ENCODE measurements around the gene ANTXR1. TPM values are rescaled to one million over a fixed set of nuclear protein-coding genes. Genes with fewer than 3 reads are reported as not detected.

The ANTXR1 gene
- total and polyA plus RNA-seq, 5 donors from 2014 or later, result not detected

- Mint-ChIP-seq H3K9me3 (peaks cover 0 to 6% (median 0%) of the 10 kb centered on the region in 7 donors), H3K27ac (no peak overlapping the region), H3K27me3 (peaks cover 27% of the 10 kb centered on the region), H3K36me3 (no peaks in the 10 kb centered on the region), H3K4me1 (no peaks in the 10 kb centered on the region), H3K4me3 (no peak overlapping the region)
- Histone ChIP-seq H3K4me3 (ENCODE audit: low read depth, low read length) (no peak overlapping the region), H3K27me3 (ENCODE audit: control insufficient read depth, insufficient read depth, low read length) (peaks cover 14% of the 10 kb centered on the region), H3K27ac (ENCODE audit: insufficient read depth, low read length, poor library complexity, severe bottlenecking) (no peak overlapping the region), H3K4me1 (ENCODE audit: control insufficient read depth, insufficient read depth, low read length, poor library complexity, severe bottlenecking) (no peaks in the 10 kb centered on the region), H3K9me3 (ENCODE audit: control insufficient read depth in 2 of 2, low read length in 2 of 2) (no peaks in the 10 kb centered on the region), H3K36me3 (ENCODE audit: control insufficient read depth, insufficient read depth, low read length) (no peaks in the 10 kb centered on the region)
- DNase-seq, result no peak
- ATAC-seq (ENCODE audit: low read depth in 2 of 2), result no peak
These were observed 20.0 kb upstream of the ANTXR1 start for GRCh38 chr2:68992933-68993332.

GRCh38 chr2:68993660-68994059, 19.3 kb upstream of the ANTXR1 start:
- Histone ChIP-seq H3K36me3 (ENCODE audit: control insufficient read depth, insufficient read depth, low read length) (no peaks in the 10 kb centered on the region), H3K4me3 (ENCODE audit: low read depth, low read length) (no peak overlapping the region), H3K27me3 (ENCODE audit: control insufficient read depth, insufficient read depth, low read length) (peaks cover 14% of the 10 kb centered on the region), H3K27ac (ENCODE audit: insufficient read depth, low read length, poor library complexity, severe bottlenecking) (no peak overlapping the region), H3K9me3 (ENCODE audit: control insufficient read depth in 2 of 2, low read length in 2 of 2) (no peaks in the 10 kb centered on the region), H3K4me1 (ENCODE audit: control insufficient read depth, insufficient read depth, low read length, poor library complexity, severe bottlenecking) (no peaks in the 10 kb centered on the region)
- DNase-seq, result no peak
- peaks cover 0 to 6% (median 0%) of the 10 kb centered on the region in 7 donors for H3K9me3 Mint-ChIP-seq
- H3K4me1 Mint-ChIP-seq, result no peaks in the 10 kb centered on the region
- H3K27me3 Mint-ChIP-seq, result peaks cover 22% of the 10 kb centered on the region
- no peak for ATAC-seq (ENCODE audit: low read depth in 2 of 2)
- no peak overlapping the region for H3K27ac Mint-ChIP-seq
- no peak overlapping the region for H3K4me3 Mint-ChIP-seq
- no peaks in the 10 kb centered on the region for H3K36me3 Mint-ChIP-seq

- no peak overlapping the region for H3K27ac Mint-ChIP-seq
- no peaks in the 10 kb centered on the region for H3K4me1 ChIP-seq (ENCODE audit: control insufficient read depth, insufficient read depth, low read length, poor library complexity, severe bottlenecking)
- DNase-seq (no peak), ATAC-seq (ENCODE audit: low read depth in 2 of 2) (no peak)
- H3K4me1 Mint-ChIP-seq, result no peaks in the 10 kb centered on the region
- no peaks in the 10 kb centered on the region for H3K36me3 Mint-ChIP-seq
- H3K4me3 Mint-ChIP-seq, result no peak overlapping the region
- peaks cover 22% of the 10 kb centered on the region for H3K27me3 Mint-ChIP-seq
- H3K4me3 ChIP-seq (ENCODE audit: low read depth, low read length), result no peak overlapping the region
- peaks cover 11% of the 10 kb centered on the region for H3K27me3 ChIP-seq (ENCODE audit: control insufficient read depth, insufficient read depth, low read length)
- H3K9me3 ChIP-seq (ENCODE audit: control insufficient read depth in 2 of 2, low read length in 2 of 2), result no peaks in the 10 kb centered on the region
- no peak overlapping the region for H3K27ac ChIP-seq (ENCODE audit: insufficient read depth, low read length, poor library complexity, severe bottlenecking)
- H3K36me3 ChIP-seq (ENCODE audit: control insufficient read depth, insufficient read depth, low read length), result no peaks in the 10 kb centered on the region
- peaks cover 0 to 9% (median 0%) of the 10 kb centered on the region in 7 donors for H3K9me3 Mint-ChIP-seq
These were observed 18.1 kb upstream of the ANTXR1 start for GRCh38 chr2:68994864-68995263.

GRCh38 chr2:68995916-68996315, 17.1 kb upstream of the ANTXR1 start:
- Mint-ChIP-seq H3K4me3 (no peak overlapping the region), H3K9me3 (peaks cover 0 to 9% (median 0%) of the 10 kb centered on the region in 7 donors), H3K4me1 (no peaks in the 10 kb centered on the region), H3K27me3 (peaks cover 17% of the 10 kb centered on the region), H3K27ac (no peak overlapping the region), H3K36me3 (no peaks in the 10 kb centered on the region)
- Histone ChIP-seq H3K9me3 (ENCODE audit: control insufficient read depth in 2 of 2, low read length in 2 of 2) (no peaks in the 10 kb centered on the region), H3K27ac (ENCODE audit: insufficient read depth, low read length, poor library complexity, severe bottlenecking) (no peak overlapping the region), H3K27me3 (ENCODE audit: control insufficient read depth, insufficient read depth, low read length) (peaks cover 8% of the 10 kb centered on the region), H3K4me1 (ENCODE audit: control insufficient read depth, insufficient read depth, low read length, poor library complexity, severe bottlenecking) (no peaks in the 10 kb centered on the region), H3K36me3 (ENCODE audit: control insufficient read depth, insufficient read depth, low read length) (no peaks in the 10 kb centered on the region), H3K4me3 (ENCODE audit: low read depth, low read length) (no peak overlapping the region)
- ATAC-seq (ENCODE audit: low read depth in 2 of 2) (no peak), DNase-seq (no peak)

GRCh38 chr2:68997401-68997800, 15.6 kb upstream of the ANTXR1 start:
- Histone ChIP-seq H3K27me3 (ENCODE audit: control insufficient read depth, insufficient read depth, low read length) (peaks cover 8% of the 10 kb centered on the region), H3K36me3 (ENCODE audit: control insufficient read depth, insufficient read depth, low read length) (no peaks in the 10 kb centered on the region), H3K9me3 (ENCODE audit: control insufficient read depth in 2 of 2, low read length in 2 of 2) (peaks cover 0 to 5% of the 10 kb centered on the region in 2 experiments), H3K4me1 (ENCODE audit: control insufficient read depth, insufficient read depth, low read length, poor library complexity, severe bottlenecking) (no peaks in the 10 kb centered on the region), H3K4me3 (ENCODE audit: low read depth, low read length) (no peak overlapping the region), H3K27ac (ENCODE audit: insufficient read depth, low read length, poor library complexity, severe bottlenecking) (no peak overlapping the region)
- Mint-ChIP-seq H3K4me3 (no peak overlapping the region), H3K9me3 (peaks cover 0 to 13% (median 5%) of the 10 kb centered on the region in 7 donors), H3K4me1 (no peaks in the 10 kb centered on the region), H3K27me3 (peaks cover 23% of the 10 kb centered on the region), H3K36me3 (no peaks in the 10 kb centered on the region), H3K27ac (no peak overlapping the region)
- ATAC-seq (ENCODE audit: low read depth in 2 of 2) (no peak), DNase-seq (no peak)

- Histone ChIP-seq H3K27me3 (ENCODE audit: control insufficient read depth, insufficient read depth, low read length) (peaks cover 12% of the 10 kb centered on the region), H3K4me1 (ENCODE audit: control insufficient read depth, insufficient read depth, low read length, poor library complexity, severe bottlenecking) (no peaks in the 10 kb centered on the region), H3K4me3 (ENCODE audit: low read depth, low read length) (no peak overlapping the region), H3K27ac (ENCODE audit: insufficient read depth, low read length, poor library complexity, severe bottlenecking) (no peak overlapping the region), H3K9me3 (ENCODE audit: control insufficient read depth in 2 of 2, low read length in 2 of 2) (peaks cover 0 to 7% of the 10 kb centered on the region in 2 experiments), H3K36me3 (ENCODE audit: control insufficient read depth, insufficient read depth, low read length) (no peaks in the 10 kb centered on the region)
- H3K9me3 Mint-ChIP-seq, result peaks cover 0 to 12% (median 7%) of the 10 kb centered on the region in 7 donors
- no peak for ATAC-seq (ENCODE audit: low read depth in 2 of 2)
- H3K36me3 Mint-ChIP-seq, result no peaks in the 10 kb centered on the region
- H3K4me3 Mint-ChIP-seq, result peak overlapping the region in 1 of 4 donors; percentile 18
- H3K27ac Mint-ChIP-seq, result no peak overlapping the region
- no peaks in the 10 kb centered on the region for H3K4me1 Mint-ChIP-seq
- peaks cover 32% of the 10 kb centered on the region for H3K27me3 Mint-ChIP-seq
- no peak for DNase-seq
These were observed 11.1 kb upstream of the ANTXR1 start for GRCh38 chr2:69001879-69002278.

- no peak overlapping the region for H3K4me3 ChIP-seq (ENCODE audit: low read depth, low read length)
- no peak for DNase-seq
- peaks cover 0 to 12% (median 7%) of the 10 kb centered on the region in 7 donors for H3K9me3 Mint-ChIP-seq
- peaks cover 36% of the 10 kb centered on the region for H3K27me3 Mint-ChIP-seq
- H3K27ac ChIP-seq (ENCODE audit: insufficient read depth, low read length, poor library complexity, severe bottlenecking), result no peak overlapping the region
- H3K4me1 ChIP-seq (ENCODE audit: control insufficient read depth, insufficient read depth, low read length, poor library complexity, severe bottlenecking), result no peaks in the 10 kb centered on the region
- no peaks in the 10 kb centered on the region for H3K36me3 Mint-ChIP-seq
- peaks cover 0 to 7% of the 10 kb centered on the region in 2 experiments for H3K9me3 ChIP-seq (ENCODE audit: control insufficient read depth in 2 of 2, low read length in 2 of 2)
- no peak overlapping the region for H3K4me3 Mint-ChIP-seq
- no peaks in the 10 kb centered on the region for H3K4me1 Mint-ChIP-seq
- no peaks in the 10 kb centered on the region for H3K36me3 ChIP-seq (ENCODE audit: control insufficient read depth, insufficient read depth, low read length)
- ATAC-seq (ENCODE audit: low read depth in 2 of 2), result no peak
- no peak overlapping the region for H3K27ac Mint-ChIP-seq
- peaks cover 14% of the 10 kb centered on the region for H3K27me3 ChIP-seq (ENCODE audit: control insufficient read depth, insufficient read depth, low read length)
These were observed 9.2 kb upstream of the ANTXR1 start for GRCh38 chr2:69003731-69004130.

GRCh38 chr2:69007169-69007568, 5.8 kb upstream of the ANTXR1 start:
- Mint-ChIP-seq H3K27me3 (peaks cover 51% of the 10 kb centered on the region), H3K9me3 (peaks cover 0 to 7% (median 4%) of the 10 kb centered on the region in 7 donors), H3K4me3 (no peak overlapping the region), H3K27ac (no peak overlapping the region), H3K36me3 (no peaks in the 10 kb centered on the region), H3K4me1 (no peaks in the 10 kb centered on the region)
- peaks cover 16% of the 10 kb centered on the region for H3K27me3 ChIP-seq (ENCODE audit: control insufficient read depth, insufficient read depth, low read length)
- no peaks in the 10 kb centered on the region for H3K36me3 ChIP-seq (ENCODE audit: control insufficient read depth, insufficient read depth, low read length)
- H3K4me1 ChIP-seq (ENCODE audit: control insufficient read depth, insufficient read depth, low read length, poor library complexity, severe bottlenecking), result no peaks in the 10 kb centered on the region
- H3K4me3 ChIP-seq (ENCODE audit: low read depth, low read length), result no peak overlapping the region
- peaks cover 0 to 2% of the 10 kb centered on the region in 2 experiments for H3K9me3 ChIP-seq (ENCODE audit: control insufficient read depth in 2 of 2, low read length in 2 of 2)
- DNase-seq, result no peak
- no peak for ATAC-seq (ENCODE audit: low read depth in 2 of 2)
- H3K27ac ChIP-seq (ENCODE audit: insufficient read depth, low read length, poor library complexity, severe bottlenecking), result no peak overlapping the region

All from CD4-positive, CD25-positive, alpha-beta regulatory T cell (primary cell).